ENCODE measurements around the gene CCDC12.

The CCDC12 gene

GRCh38 chr3:47001731-47002170 is 25.2 kb upstream of the CCDC12 start:
- TF ChIP-seq EZH2 (IDR thresholded peaks at IDR 0.05; ENCODE audit: borderline replicate concordance, low read depth, low read length, severe bottlenecking) (no peak), CTCF (IDR thresholded peaks at IDR 0.05; ENCODE audit: borderline replicate concordance, extremely low read depth, low read length, poor library complexity, severe bottlenecking) (no peak)
- peaks cover 99% of the 10 kb centered on the region for H3K36me3 ChIP-seq (ENCODE audit: insufficient read depth, low read length)
- ATAC-seq (ENCODE audit: insufficient read depth, low read depth) = no peak

GRCh38 chr3:47000922-47001730 is 24.6 kb upstream of the CCDC12 start:
- H3K4me2 ChIP-seq (ENCODE audit: insufficient read depth, low read length) = no peak overlapping the region
- H3K4me3 ChIP-seq (ENCODE audit: low read depth in 1 of 2, low read length in 2 of 2) = no peak overlapping the region
- no peak overlapping the region for H3K9ac ChIP-seq (ENCODE audit: low read depth, low read length)
- H3K27ac ChIP-seq (ENCODE audit: low read length) = peak overlapping the region; percentile 52
- no peaks in the 10 kb centered on the region for H3K4me1 ChIP-seq (ENCODE audit: insufficient read depth, low read length)
- H3K9me3 ChIP-seq (ENCODE audit: insufficient read depth, low read length, severe bottlenecking) = no peaks in the 10 kb centered on the region
- H3K79me2 ChIP-seq (ENCODE audit: insufficient read depth, low read length) = no peaks in the 10 kb centered on the region
- H3K27me3 ChIP-seq (ENCODE audit: insufficient read depth, low read length, poor library complexity) = no peaks in the 10 kb centered on the region
- peaks cover 3% of the 10 kb centered on the region; the same call in 1 of the 2 replicates for H4K20me1 ChIP-seq (ENCODE audit: insufficient read depth, low read length)
- DNase-seq (peak; percentile 41), ATAC-seq (ENCODE audit: insufficient read depth, low read depth) (no peak)
- H2AFZ ChIP-seq (ENCODE audit: low read depth, low read length) = no peak overlapping the region
- peaks cover 99% of the 10 kb centered on the region for H3K36me3 ChIP-seq (ENCODE audit: insufficient read depth, low read length)
- TF ChIP-seq CTCF (IDR thresholded peaks at IDR 0.05; ENCODE audit: borderline replicate concordance, extremely low read depth, low read length, poor library complexity, severe bottlenecking) = no peak
- TF ChIP-seq EZH2 (IDR thresholded peaks at IDR 0.05; ENCODE audit: borderline replicate concordance, low read depth, low read length, severe bottlenecking) = no peak

More at GRCh38 chr3:47001731-47002170, 25.2 kb upstream of the CCDC12 start:
- Histone ChIP-seq H3K27ac (ENCODE audit: low read length) (peak overlapping the region; percentile 52; the same call in 1 of the 2 replicates), H2AFZ (ENCODE audit: low read depth, low read length) (no peak overlapping the region), H3K79me2 (ENCODE audit: insufficient read depth, low read length) (no peaks in the 10 kb centered on the region), H3K9ac (ENCODE audit: low read depth, low read length) (no peak overlapping the region), H3K27me3 (ENCODE audit: insufficient read depth, low read length, poor library complexity) (no peaks in the 10 kb centered on the region), H3K4me3 (ENCODE audit: low read depth in 1 of 2, low read length in 2 of 2) (no peak overlapping the region), H3K4me2 (ENCODE audit: insufficient read depth, low read length) (no peak overlapping the region), H3K9me3 (ENCODE audit: insufficient read depth, low read length, severe bottlenecking) (no peaks in the 10 kb centered on the region), H4K20me1 (ENCODE audit: insufficient read depth, low read length) (peaks cover 3% of the 10 kb centered on the region; the same call in 1 of the 2 replicates), H3K4me1 (ENCODE audit: insufficient read depth, low read length) (no peaks in the 10 kb centered on the region)
- no peak for DNase-seq

- Histone ChIP-seq H3K4me3 (ENCODE audit: low read depth in 1 of 2, low read length in 2 of 2) (no peak overlapping the region), H3K79me2 (ENCODE audit: insufficient read depth, low read length) (no peaks in the 10 kb centered on the region), H3K27me3 (ENCODE audit: insufficient read depth, low read length, poor library complexity) (no peaks in the 10 kb centered on the region), H3K4me2 (ENCODE audit: insufficient read depth, low read length) (no peak overlapping the region), H3K4me1 (ENCODE audit: insufficient read depth, low read length) (no peaks in the 10 kb centered on the region), H3K9me3 (ENCODE audit: insufficient read depth, low read length, severe bottlenecking) (no peaks in the 10 kb centered on the region), H2AFZ (ENCODE audit: low read depth, low read length) (no peak overlapping the region), H4K20me1 (ENCODE audit: insufficient read depth, low read length) (peaks cover 3% of the 10 kb centered on the region; the same call in 1 of the 2 replicates), H3K9ac (ENCODE audit: low read depth, low read length) (no peak overlapping the region), H3K36me3 (ENCODE audit: insufficient read depth, low read length) (peaks cover 99% of the 10 kb centered on the region), H3K27ac (ENCODE audit: low read length) (peak overlapping the region; percentile 56)
- no peak for ATAC-seq (ENCODE audit: insufficient read depth, low read depth)
- TF ChIP-seq EZH2 (IDR thresholded peaks at IDR 0.05; ENCODE audit: borderline replicate concordance, low read depth, low read length, severe bottlenecking) (no peak), CTCF (IDR thresholded peaks at IDR 0.05; ENCODE audit: borderline replicate concordance, extremely low read depth, low read length, poor library complexity, severe bottlenecking) (no peak)
- DNase-seq = no peak
Measured at GRCh38 chr3:47000198-47000815, 23.8 kb upstream of the CCDC12 start.

Measured in DND-41 (cell line).